Measurements from ENCODE around the gene SLC1A5.

DNA sequence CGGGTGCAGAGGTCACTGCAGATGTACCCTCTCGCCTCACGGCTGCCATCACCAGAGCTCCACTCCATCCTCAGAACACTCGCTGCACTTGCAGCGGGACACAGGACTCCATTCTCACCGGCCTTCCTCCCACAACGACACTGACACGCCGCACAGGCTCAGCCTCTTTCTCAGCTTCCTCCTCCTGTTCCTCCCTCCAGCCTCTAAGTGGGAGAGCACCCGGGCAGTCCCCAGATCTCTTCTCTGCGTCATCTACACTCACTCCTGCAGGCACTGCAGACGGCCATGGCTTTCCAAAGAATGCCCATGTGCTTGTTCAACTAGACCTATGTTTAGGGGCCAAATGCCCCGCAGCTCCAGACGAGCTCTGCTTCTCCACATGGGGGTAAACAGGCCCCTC, 56.8 kb downstream of the SLC1A5 start:
- TF ChIP-seq, protein P1, sequence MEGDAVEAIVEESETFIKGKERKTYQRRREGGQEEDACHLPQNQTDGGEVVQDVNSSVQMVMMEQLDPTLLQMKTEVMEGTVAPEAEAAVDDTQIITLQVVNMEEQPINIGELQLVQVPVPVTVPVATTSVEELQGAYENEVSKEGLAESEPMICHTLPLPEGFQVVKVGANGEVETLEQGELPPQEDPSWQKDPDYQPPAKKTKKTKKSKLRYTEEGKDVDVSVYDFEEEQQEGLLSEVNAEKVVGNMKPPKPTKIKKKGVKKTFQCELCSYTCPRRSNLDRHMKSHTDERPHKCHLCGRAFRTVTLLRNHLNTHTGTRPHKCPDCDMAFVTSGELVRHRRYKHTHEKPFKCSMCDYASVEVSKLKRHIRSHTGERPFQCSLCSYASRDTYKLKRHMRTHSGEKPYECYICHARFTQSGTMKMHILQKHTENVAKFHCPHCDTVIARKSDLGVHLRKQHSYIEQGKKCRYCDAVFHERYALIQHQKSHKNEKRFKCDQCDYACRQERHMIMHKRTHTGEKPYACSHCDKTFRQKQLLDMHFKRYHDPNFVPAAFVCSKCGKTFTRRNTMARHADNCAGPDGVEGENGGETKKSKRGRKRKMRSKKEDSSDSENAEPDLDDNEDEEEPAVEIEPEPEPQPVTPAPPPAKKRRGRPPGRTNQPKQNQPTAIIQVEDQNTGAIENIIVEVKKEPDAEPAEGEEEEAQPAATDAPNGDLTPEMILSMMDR (conservative IDR thresholded peaks at IDR 0.05 in 1 of 2, IDR thresholded peaks at IDR 0.05 in 1 of 2; ENCODE audit: low read depth in 1 of 2, low read length in 2 of 2), result no peak
- TF ChIP-seq EZH2 (IDR thresholded peaks at IDR 0.05; ENCODE audit: low read length, missing control alignments), result no peak
